Measurements from ENCODE around the gene C17orf114.

The C17orf114 gene

DNA sequence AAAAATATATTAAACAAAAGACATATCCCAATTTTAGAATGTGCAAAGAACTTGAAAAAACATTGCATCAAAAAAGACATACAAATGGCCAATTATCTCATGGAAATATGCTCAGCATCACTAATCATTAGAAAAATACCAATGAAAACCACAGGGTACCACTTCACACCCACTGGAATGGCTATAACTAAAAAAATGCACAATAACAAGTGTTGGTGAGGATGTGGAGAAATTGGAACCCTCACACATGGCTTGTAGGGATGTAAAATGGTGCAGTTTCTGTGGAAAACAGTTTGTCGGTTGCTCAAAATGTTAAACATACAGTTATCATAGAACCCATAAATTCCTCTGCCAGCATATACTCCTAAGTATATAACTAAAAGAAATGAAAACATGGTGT, 7.0 kb downstream of the C17orf114 start:
- ChIA-PET CTCF (no interaction called here), POLR2A (no interaction called here)

DNA sequence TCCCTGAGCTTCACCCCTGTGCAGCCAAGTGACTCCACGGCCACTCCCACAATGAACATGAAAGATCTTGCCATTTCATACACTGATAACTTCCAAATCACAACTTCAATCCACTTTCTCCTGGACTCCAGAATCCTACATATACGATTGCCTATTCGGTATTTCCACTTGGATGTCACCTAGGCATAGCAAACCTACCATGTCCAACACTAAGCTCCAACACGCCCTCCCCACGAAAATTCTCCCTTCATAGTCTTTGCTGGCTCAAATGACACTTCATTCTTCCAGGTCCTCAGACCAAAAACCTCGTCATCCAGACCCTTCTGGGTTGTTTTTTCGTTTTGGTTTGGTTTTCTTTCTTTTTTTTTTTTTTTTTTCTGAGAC, 11.4 kb downstream of the C17orf114 start:
- ChIA-PET POLR2A (interaction anchor here (0.5 to 2.3 kb wide), 11 partner anchors 9 to 238 kb away, joined by 3 to 8 read pairs (median 6); partner anchors contain the start of genes ARRB2, C17orf107, CHRNE and PLD2), CTCF (interaction anchor here (0.6 to 3.8 kb wide), 20 partner anchors 10 to 227 kb away, joined by 3 to 17 read pairs (median 4); partner anchors contain the start of genes ARRB2, C17orf107, C17orf114 and CHRNE)

DNA sequence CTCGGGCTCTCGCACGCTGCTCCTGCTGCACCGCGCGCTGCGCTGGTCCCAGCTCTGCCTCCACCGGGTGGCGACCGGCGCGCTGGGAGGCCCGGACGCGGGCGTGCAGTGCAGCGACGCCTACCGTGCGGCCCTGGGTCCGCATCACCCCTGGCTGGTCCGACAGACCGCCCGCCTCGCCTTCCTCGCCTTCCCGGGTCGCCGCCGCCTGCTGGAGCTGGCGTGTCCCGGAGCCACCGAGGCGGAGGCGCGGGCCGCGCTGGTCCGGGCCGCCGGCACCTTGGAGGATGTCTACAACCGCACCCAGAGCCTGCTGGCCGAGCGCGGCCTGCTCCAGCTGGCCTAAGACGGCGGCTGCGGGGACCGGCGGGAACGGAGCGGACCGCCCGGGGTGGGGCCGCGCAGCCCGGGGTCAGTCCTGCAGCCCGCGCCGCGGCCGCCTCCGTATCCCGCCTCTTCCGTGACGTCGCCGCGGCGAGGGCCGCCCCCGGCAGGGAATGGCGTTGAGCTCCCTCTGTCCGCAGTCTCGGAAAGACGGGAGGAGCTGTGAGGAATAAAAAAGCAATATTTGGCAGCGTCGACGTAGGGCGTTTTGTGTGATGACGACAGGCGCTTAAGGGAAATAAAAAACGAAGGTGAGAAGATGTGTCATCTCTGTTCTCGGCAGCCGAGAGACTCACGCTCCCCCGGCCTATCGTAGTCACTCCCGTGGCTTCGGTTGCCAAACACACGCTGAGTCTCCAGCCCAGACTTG, 12.0 kb downstream of the C17orf114 start:
- CTCF ChIA-PET = interaction anchor here (0.6 to 3.8 kb wide), 30 partner anchors 9 to 227 kb away, joined by 3 to 17 read pairs (median 4); partner anchors contain the start of genes ARRB2, C17orf107, C17orf114 and CHRNE

DNA sequence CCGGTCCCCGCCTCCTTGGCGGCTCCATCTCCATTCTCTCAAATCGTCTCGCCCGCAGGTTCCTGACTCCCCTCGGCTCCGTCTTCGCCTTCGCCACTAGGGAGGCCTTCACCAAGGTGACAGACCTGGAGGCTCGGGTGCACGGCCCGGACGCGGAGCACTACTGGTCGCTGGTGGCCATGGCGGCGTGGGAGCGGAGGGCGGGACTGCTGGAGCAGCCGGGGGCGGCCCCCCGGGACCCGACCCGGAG, 12.5 kb downstream of the C17orf114 start:
- CTCF ChIA-PET = interaction anchor here (0.8 to 3.8 kb wide), 22 partner anchors 9 to 113 kb away, joined by 3 to 17 read pairs (median 4); partner anchors contain the start of genes ARRB2, C17orf107, C17orf114 and CHRNE

More for the DNA sequence above, 12.0 kb downstream of the C17orf114 start:
- POLR2A ChIA-PET = interaction anchor here (0.5 to 2.3 kb wide), 13 partner anchors 9 to 239 kb away, joined by 3 to 8 read pairs (median 6); partner anchors contain the start of genes ARRB2, C17orf107, CHRNE and MINK1

DNA sequence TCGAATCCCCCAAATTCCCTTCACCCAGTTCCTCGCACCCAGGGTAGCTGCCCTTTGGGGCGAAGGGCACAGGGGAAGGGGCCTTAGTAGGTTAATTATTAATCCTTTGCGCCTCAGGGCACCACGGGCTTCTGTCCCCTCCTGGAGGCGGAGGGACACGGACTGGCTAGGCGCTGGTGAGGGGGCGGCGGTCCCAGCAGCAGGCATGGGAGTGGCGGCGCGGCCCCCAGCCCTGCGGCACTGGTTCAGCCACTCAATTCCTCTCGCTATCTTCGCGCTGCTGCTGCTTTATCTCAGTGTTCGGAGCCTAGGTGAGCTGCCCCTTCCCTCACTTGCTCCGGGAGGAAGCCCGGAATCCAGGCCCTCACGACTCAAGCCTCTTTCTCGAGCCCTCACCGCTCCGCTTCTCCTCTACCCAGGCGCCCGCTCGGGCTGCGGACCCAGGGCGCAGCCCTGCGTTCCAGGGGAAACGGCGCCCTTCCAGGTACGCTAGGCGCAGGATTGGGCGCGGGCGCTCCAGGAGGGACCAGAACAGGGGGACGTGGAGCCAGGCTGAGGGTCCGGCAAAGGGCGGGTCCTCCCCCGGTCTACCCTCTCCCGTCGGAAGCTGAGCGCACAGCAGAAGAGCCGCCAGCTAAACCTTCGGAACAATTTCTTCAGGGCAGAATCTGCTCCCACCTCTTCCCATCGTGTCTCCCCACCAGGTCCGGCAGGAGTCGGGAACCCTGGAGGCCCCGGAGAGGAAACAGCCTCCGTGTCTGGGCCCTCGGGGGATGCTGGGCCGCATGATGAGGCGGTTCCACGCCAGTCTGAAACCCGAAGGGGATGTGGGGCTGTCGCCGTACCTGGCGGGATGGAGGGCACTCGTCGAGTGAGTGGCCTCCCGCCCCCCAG, 13.1 kb downstream of the C17orf114 start, which contains the start of gene GLTPD2:
Gene GLTPD2, plus strand, starts transcription at position 158 of the 894 bp plus-strand sequence. Its CDS starts 48 bp downstream, at position 206.
- ChIA-PET POLR2A (interaction anchor here (1.2 to 2.3 kb wide), 8 partner anchors 8 to 114 kb away, joined by 3 to 8 read pairs (median 6); partner anchors contain the start of genes ARRB2, C17orf107, CHRNE and PLD2), CTCF (interaction anchor here (0.8 to 3.8 kb wide), 20 partner anchors 8 to 114 kb away, joined by 3 to 17 read pairs (median 4); partner anchors contain the start of genes ARRB2, C17orf107, C17orf114 and CHRNE)

More for the DNA sequence above, 12.5 kb downstream of the C17orf114 start:
- POLR2A ChIA-PET = interaction anchor here (0.7 to 2.3 kb wide), 10 partner anchors 8 to 118 kb away, joined by 3 to 8 read pairs (median 6); partner anchors contain the start of genes ARRB2, C17orf107, CHRNE and MINK1

DNA sequence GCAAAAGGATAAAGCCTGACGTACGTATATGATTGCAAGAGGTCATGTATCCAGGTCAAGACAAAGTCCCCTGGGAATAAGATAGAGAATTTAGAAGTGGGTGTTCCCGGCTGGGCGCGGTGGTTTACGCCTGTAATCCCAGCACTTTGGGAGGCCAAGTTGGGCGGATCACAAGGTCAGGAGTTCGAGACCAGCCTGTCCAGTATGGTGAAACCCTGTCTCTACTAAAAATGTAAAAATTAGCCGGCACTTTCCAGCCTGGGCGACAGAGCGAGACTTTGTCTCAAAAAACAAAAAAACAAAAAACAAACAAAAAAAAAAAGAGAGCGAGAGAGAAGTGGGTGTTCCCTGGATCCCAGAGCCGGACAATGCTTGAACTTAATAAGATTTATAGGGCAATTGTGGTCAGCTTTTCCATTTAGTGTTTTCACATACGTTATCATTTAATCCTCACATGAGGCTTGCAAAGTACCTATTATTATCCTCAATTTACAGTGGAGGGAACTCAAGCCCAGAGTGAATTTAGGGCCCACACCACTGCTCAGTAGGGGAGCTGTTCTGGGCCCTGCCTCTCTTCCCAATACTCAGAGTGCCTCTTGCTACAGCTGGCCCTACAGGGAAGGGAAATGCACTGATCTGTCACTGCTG, 13.8 kb downstream of the C17orf114 start:
- ChIA-PET POLR2A (no interaction called here), CTCF (interaction anchor here (0.7 to 3.8 kb wide), 7 partner anchors 13 to 101 kb away, joined by 3 to 16 read pairs (median 3); partner anchors contain the start of gene PLD2)

DNA sequence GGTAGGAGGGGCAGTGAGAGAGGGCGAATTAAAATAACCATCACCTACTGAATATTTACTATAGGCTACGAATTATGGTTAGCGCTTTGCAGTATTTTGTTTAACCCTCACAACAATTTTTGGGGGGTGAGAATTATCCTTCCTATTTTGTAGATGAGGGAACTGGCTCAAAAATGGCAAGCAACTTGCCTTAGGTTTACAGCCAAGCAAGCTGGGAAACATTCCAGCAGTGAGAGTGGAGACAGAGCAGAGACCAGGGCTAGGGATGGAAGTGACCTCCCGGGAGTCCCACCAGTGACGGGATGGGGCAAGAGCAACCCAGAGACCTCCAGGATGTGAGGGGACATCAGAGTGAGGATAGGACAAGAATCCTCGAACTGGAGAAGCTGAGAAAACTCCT, 15.6 kb downstream of the C17orf114 start:
- ChIA-PET POLR2A (interaction anchor here (0.6 kb wide), 1 partner anchor 215 kb away, joined by 4 read pairs; no protein-coding TSS in a partner anchor), CTCF (no interaction called here)

DNA sequence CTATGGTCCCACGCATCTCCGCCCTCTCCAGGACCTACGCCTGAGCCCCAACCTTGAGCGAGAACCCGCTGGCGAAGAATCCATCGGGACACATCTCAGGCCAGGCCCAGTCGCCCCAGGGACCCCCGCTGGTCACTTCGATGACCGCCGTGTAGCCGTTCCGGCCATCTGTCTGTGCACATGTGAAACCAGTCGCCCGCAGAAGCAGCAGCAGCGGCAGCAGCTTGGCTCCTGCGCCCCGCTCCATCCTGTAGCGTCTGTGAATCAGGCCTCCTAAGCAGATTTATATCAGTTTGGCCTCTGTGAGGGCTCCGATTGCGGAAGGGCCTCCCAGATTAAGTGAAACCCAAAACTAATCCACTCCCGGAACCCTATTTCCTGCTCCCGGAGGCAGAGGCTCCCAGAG, 16.0 kb downstream of the C17orf114 start, which contains the start of gene VMO1:
Gene VMO1, minus strand, starts transcription at position 259 of the 406 bp plus-strand sequence. Its CDS starts 12 bp downstream, at position 247.
- ChIA-PET POLR2A (interaction anchor here (0.6 kb wide), 1 partner anchor 215 kb away, joined by 4 read pairs; no protein-coding TSS in a partner anchor), CTCF (interaction anchor here (1.0 kb wide), 1 partner anchor 102 kb away, joined by 3 read pairs; no protein-coding TSS in a partner anchor)

DNA sequence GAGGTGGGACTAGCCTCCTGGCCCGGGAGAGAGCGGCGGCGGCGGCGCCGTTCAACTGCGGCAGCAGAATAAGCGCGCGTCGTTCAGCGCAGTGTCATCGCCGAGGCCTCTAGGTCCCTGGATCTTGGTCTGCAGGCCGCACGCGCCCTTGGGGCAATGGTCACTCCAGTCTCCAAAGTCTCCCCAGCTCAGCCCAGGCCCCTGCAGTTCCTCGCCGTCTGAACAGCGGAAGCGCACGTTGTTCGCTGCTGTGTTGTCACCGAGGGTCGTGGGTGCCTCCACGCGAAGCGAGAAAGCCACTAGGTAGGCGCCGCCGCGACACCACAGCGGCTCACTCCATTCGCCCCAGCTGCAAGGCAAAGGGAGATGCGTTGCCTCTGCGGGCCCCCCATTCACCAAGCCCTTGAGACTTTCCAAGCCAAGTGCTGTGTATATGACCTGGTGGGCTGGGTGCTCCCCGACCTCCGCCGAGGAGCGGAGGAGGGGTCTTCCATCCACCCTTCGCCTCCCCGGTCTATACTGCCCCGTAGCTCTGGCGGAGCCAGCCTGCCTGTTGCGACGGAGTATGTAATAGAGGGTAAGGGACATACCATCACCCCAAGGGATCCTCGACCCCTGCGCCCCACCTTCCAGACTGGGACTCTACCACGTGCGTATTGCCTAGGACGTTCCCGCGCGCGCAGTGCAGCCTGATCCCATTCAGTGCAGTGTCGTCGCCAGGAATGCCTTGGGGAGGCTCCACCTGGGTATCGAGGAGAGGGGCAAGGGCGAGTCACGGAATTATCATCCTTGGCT, 16.6 kb downstream of the C17orf114 start:
- POLR2A ChIA-PET = no interaction called here

DNA sequence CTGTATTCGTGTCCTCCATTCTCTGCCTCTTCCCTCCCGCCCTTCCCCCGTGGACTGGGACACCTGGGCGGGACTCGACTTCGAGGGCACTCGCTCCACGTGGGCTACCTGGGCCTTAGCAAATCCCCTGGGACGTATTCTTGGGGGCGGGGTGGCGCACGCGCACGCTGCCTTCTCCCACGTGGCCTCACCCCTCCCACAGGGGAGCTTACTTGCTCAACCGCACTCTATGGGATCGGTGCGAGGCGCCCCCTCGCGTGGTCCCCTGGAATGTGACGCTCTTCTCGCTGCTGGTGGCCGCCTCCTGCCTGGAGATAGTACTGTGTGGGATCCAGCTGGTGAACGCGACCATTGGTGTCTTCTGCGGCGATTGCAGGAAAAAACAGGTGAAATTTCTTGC, 19.5 kb downstream of the C17orf114 start:
- CTCF ChIA-PET = interaction anchor here (0.8 to 1.3 kb wide), 2 partner anchors 13 to 109 kb away, joined by 4 to 6 read pairs; partner anchors contain the start of gene PSMB6
- POLR2A ChIA-PET = no interaction called here

More for the DNA sequence above, 16.6 kb downstream of the C17orf114 start:
- CTCF ChIA-PET = interaction anchor here (1.0 kb wide), 2 partner anchors 53 to 103 kb away, joined by 3 read pairs; no protein-coding TSS in a partner anchor

DNA sequence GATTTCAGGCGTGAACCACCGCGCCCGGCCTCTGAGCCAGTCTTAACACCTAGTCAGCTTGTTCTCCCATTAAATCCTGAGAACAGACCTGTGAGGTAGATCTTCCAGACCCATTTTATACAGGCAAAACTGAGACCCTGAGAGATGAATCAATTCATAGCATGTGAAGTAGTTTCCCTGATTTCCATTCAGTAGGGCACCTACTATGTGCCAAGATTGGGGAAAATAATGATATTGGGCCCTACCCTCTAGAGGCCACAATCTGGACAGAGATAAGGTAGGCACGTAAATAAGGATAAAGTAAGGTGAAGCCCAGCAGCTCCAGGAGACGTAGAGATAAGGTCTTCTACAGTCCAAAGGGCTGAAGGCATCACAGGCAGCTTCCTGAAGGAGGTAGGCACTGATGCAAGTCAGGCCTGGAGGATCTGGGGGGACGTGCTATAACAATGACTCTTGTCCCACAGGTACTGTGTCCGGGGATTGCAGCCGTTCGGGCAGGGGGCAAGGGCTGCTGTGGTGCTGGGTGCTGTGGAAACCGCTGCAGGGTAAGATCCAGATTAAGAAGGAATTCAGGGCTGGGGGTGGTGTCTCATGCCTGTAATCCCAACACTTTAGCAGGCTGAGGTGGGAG, 21.7 kb downstream of the C17orf114 start:
- CTCF ChIA-PET = interaction anchor here (2.5 kb wide), 1 partner anchor 9 kb away, joined by 7 read pairs; the partner anchor contains the start of gene GLTPD2
- POLR2A ChIA-PET = no interaction called here

DNA sequence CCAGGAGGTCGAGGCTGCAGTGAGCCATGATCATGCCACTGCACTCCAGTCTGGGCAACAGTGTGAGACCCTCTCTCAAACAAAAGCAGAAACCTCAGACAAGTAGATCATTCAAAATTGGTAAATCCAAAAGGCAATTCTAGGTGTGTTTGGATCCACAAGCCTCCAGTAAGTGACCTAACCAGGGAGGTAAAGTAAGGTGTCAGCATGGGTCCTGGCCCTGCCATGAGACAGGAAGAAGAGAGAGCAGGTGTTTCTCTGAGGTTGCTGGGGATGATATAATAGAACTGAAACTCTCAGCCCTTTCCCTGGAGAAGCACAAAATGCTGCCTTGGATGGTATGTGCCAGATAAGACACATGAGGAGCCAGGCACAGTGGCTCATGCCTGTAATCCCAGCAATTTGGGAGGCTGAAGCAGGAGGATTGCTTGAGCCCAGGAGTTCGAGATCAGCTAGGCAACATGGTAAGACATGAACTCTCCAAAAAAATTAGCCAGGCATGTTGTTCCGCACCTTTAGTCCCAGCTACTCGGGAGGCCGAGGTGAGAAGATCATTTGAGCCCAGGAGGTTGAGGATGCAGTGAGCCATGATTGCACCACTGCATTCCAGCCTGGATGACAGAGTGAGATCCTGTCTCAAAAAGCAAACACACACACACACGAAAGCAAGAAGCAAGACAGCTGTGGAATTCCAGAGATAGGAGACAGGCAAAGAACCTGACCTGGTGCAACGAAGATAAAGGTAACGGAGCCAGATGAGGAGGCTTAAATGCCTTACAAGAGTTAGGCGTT, 24.0 kb downstream of the C17orf114 start:
- ChIA-PET POLR2A (no interaction called here), CTCF (interaction anchor here (0.9 kb wide), 2 partner anchors 12 to 46 kb away, joined by 3 to 5 read pairs; no protein-coding TSS in a partner anchor)

DNA sequence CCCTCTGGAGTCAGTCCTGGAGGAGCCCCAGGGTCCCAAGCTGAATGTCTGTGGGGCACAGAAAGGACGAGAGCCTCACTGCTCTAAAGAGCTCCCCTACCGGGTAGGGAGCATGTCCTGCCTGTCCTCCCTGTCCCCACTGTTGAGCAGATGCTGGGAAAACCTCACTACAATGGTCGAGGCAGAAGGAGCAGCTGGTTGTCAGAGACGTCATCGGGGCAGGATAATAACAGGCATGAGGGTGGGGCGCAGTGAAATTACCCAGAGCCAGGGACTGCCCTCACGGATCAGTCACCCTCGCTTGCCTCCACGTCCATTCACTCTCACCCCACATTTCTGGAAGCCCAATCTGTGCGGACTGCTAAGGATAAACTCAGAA, 29.9 kb downstream of the C17orf114 start:
- ChIA-PET POLR2A (no interaction called here), CTCF (interaction anchor here (2.1 kb wide), 1 partner anchor 18 kb away, joined by 5 read pairs; no protein-coding TSS in a partner anchor)

DNA sequence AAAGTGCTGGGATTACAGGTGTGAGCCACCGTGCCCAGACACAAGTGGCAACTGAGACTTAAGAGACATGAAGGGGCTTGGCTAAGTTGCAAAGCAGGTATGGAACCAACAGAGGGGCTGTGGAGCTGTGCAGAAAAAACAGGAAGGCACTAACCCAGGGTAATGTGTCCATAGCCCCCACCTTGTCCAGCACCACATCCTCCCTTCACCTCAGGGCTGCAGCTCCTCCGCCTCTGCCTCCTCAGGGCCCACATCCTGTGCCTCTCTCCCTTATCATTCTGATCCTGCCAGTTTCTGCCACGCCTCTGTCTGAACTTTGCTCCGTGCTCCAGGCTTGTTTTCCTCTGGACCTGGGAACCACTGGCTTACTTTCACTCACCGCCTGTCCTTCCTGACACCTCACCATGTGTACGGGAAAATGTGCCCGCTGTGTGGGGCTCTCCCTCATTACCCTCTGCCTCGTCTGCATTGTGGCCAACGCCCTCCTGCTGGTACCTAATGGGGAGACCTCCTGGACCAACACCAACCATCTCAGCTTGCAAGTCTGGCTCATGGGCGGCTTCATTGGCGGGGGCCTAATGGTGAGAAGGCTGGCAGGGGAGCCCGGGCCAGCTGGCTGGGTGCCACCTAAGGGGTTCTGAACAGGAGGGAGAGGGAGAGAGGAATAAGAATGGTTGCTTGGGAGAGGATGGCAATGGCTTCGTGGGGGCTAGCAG, 30.5 kb downstream of the C17orf114 start, which contains the start of gene TM4SF5:
Gene TM4SF5, plus strand, starts transcription at position 368 of the 716 bp plus-strand sequence. Its CDS starts 37 bp downstream, at position 405.
- POLR2A ChIA-PET = no interaction called here
- CTCF ChIA-PET = interaction anchor here (2.1 kb wide), 1 partner anchor 19 kb away, joined by 5 read pairs; no protein-coding TSS in a partner anchor

DNA sequence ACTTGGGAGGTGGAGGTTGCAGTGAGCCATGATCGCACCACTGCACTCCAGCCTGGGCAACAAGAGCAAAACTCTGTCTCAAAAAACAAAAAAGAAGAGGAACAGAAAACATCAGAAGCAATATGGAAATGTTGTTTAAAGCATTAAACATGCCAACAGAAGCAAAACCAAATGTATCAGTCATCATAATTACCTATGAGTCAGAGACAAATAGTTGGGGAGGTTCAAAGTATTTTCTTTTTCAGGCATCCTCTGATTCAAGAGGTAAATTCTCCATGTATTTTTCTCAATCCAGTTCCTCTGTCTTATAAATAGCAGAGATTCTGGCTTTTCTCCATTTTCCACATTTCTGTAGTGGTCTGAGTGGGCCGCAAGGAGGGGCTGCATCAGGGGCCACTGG, 32.5 kb downstream of the C17orf114 start:
- POLR2A ChIA-PET = no interaction called here
- CTCF ChIA-PET = no interaction called here

DNA sequence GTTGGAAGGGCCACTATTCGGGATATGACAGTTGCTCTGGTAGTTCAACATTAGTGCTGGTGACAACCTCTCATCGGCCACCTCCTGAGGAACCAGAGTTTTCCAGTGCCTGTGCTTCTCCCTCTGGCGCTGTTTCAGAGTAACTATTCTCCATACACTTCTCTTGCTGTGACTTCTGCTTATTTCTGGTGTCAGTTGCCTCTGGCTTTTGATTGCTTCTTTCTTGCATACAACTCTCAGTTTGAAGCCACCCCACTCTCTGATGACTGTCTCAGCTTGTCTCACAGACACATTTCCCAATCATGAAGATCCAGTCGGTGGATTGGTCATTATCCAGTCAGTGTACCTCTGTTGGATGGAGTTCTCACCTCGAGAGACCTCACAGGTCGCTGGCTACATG, 33.8 kb downstream of the C17orf114 start:
- ChIA-PET CTCF (no interaction called here), POLR2A (interaction anchor here (0.6 kb wide), 1 partner anchor 506 kb away, joined by 6 read pairs; no protein-coding TSS in a partner anchor)

Measured in activated CD8-positive, alpha-beta memory T cell treated with anti-CD3 and anti-CD28 coated beads for 36 hours (primary cell).